Stimulated activated CD8-positive, alpha-beta memory T cell treated with anti-CD3 and anti-CD28 coated beads, Interleukin-15, amount 100 ng/mL, for 24 hours (primary cell): ENCODE measurements around the gene GRPR.
A peak's percentile ranks its signal among the peaks of the same experiment; 100 is the strongest.

Source experiments
- DNase-seq: peaks from one replicate; pipeline ENCODE4 v3.0.0-alpha.2; 2020; ENCODE audit warnings: low read depth

Gene GRPR

GRCh38 chrX:16123222-16123786 lies at the start of gene GRPR:
TSS of gene GRPR (plus strand) at chrX:16123565. CDS start at chrX:16123954, 389 bp downstream.
- DNase-seq, result peak; percentile 2

DNA sequence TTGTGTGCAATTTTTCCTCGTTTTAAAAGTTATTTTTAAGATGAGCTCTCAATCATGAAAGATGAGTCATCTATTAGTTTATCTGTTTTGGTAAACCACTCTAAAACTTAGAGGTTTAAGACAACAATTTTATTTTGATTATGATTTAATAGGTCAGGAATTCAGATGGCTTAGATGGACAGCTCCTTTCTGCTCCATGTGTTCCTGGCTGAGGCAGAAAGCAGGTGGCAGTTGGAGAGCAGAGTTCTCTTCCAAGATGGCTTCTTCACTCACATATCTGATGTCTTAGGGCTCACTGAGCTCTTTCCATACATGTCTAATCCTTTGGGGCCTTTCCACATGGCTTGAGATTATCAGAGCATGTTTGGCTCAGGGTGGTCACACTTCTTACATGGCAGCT lies 48.3 kb upstream of the GRPR start:
- no peak for DNase-seq

GRCh38 chrX:16076834-16077233 lies 46.5 kb upstream of the GRPR start:
- DNase-seq, result no peak

DNA sequence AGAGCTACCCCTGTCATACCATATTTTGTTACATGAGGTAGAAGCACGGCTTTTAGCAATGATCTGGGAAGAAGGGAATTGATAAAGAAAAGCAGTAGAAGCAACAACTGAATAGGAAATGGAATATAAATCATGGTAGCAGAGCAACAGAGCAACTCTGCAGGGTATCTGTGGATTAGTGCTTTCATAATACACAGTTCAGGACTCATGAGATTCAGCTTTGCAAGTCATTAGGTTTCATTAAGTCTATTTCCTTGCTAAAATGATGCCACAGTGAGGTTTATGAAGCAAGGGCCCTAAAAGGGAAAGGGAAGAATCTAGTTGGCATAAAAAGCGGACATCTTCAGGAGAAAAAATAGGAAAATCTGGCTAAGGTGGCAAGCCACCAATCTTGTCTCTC lies 45.6 kb upstream of the GRPR start:
- no peak for DNase-seq

GRCh38 chrX:16081357-16081756 lies 42.0 kb upstream of the GRPR start:
- no peak for DNase-seq

GRCh38 chrX:16082470-16083085 lies 40.8 kb upstream of the GRPR start:
- DNase-seq, result no peak

DNA sequence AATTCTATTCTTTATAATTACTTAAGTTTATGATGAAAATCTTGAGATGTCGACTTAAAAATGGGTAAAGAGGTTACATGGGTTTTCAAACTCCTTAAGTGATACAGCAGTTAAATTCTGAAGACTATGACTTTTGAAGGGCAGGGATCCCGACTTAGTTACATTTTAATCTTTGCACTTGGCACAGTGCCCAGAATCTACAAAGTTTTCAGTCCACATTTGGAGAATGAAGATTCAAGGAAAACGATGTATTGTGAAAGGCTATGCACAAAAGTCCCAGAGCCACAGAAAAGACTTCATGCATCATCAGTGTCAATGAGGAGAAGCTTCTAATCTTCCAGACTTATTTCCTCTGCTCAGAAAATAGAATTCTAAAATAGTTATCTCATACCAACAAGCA lies 36.3 kb upstream of the GRPR start:
- no peak for DNase-seq

DNA sequence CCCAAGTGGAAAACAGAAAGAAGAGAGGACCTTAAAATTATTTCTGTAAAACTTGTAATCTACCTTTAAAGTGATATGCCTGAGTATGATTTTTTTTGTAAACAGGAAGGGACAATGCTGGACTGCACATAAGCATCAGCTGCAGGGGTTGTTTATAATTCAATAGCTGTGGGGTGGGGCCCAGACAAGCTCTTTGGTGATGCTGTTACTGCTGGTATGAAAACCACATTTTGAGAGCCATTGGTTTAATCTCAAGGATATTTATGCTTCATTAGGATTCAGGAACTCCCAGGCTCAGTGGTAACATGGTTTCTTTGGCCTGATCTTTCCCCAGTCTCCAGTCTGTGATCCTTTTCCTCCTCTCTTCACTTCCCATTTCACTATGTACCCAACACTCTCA lies 34.3 kb upstream of the GRPR start:
- DNase-seq, result no peak

DNA sequence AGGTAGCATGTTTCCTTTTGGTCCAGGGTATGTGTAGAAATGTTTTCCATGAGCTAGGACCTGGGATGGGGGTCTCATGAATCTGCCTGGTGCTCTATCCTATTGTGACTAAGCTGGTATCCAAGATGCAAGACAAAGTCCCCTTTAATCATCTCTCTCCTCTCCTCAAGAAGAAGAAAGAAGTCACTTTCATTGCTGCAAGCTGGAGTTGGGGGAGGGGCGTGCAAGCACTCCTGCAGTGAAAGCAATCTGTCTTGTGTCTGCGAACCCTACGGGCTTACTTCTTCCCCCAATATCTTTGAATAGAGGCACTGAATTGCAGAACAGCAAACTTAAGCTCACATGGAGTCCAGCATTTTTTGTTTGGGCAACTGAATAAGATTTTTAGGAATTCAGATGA lies 27.2 kb upstream of the GRPR start:
- DNase-seq, result no peak

DNA sequence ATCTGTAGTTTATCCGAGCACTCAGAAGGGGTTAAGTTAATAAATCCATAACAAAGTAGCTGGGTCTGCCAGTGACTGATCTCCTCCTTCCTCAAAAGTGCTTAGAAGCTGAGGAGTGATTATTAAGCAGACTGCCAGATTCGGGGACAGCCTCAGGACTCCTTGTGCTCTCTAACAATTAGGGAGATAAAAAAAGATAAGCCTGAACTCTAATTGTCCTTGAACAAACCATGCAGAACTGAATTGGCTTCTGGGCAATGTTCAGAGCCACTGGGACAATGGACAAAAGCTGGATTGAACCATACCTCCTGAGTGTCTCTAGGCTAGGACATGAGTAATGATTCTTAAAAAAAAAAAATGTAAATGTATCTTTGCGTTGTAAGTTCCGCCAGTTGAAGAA lies 22.7 kb upstream of the GRPR start:
- no peak for DNase-seq

DNA sequence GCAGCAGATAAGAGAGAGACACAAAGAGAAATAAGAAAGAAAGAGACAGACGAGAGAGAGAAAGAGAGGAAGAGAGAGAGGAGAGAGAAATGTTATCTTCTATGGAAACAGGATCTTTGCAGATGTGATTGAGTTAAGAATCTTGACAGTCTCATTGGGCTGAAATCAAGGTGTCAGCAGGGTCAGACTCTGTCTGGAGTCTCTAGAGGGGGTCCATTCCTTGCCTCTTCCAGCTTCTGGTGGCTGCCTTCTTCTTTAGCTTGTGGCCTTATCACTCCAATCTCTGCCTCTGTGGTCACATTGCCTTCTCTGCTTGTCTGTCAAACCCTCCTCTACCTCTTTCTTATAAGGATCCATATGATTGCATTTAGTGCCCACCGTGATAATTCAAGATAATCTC lies 21.8 kb upstream of the GRPR start:
- DNase-seq, result no peak

DNA sequence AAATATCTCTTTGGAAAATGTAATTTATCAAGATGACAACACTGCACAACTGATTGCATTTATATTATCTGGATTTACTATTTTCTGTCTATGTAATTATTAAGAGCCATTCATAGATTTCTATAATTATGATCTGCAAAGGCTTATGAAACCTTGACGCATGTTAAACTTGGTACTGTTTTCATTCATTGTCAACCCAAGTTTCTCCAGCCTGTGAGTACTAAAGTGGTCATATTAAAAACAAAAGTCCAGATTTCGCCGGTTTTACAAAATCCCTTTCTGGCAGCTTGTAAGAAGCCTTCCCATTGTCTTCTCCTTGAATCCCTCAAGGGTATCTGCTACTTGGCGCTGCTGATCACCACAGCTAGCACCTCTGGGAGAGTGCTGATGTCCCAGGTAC lies 19.7 kb upstream of the GRPR start:
- no peak for DNase-seq

GRCh38 chrX:16112428-16112827 lies 10.9 kb upstream of the GRPR start:
- DNase-seq, result no peak

DNA sequence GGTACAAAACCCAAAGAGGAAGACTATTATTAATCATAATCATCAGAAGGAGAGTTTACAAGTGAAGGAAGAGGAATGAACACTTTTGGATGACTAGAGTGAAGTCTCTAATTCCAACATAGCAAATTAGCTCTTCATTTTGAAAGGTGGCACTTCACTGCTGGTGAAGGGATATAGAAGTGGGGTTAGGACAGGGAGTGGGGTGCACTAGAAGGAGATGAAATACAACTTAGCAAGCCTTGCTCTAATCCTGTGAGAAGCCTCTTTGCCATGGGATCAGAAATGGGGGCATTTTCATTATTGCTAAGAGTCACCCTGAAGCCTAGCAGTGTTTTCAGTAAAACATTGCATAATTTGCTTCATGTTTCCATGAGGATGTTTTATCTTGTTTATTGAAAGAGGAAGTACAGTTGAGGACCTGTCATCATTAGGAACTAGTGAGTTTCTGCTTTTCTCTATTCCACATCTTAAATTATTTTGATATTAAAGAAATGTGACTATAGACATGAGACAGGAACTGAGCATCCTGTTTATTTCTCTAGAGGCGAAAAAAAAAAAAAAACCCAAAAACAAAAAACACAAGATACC lies 9.3 kb upstream of the GRPR start:
- DNase-seq, result no peak

DNA sequence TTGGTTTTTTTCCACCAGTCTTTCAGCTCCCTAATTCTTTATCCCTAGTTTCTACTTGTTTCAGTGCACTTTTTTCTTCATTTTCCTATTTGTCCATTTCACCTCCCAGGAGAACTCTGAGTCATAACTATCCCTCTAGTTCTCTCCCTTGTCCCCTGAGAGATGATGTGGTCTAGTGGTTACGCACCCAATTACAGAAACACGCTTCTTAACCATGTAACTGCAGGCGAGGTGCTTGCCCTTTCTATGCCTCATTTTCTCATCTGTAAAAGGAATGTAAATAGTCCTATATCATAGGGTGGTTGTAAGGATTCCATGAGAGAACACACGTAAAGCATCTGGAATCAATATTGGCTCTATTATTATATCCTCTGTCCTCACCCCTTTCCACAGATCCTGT lies 8.8 kb upstream of the GRPR start:
- DNase-seq, result no peak

- no peak for DNase-seq
Observed at GRCh38 chrX:16119353-16120220, 3.8 kb upstream of the GRPR start.

GRCh38 chrX:16120431-16120830 lies 2.9 kb upstream of the GRPR start:
- DNase-seq, result no peak

DNA sequence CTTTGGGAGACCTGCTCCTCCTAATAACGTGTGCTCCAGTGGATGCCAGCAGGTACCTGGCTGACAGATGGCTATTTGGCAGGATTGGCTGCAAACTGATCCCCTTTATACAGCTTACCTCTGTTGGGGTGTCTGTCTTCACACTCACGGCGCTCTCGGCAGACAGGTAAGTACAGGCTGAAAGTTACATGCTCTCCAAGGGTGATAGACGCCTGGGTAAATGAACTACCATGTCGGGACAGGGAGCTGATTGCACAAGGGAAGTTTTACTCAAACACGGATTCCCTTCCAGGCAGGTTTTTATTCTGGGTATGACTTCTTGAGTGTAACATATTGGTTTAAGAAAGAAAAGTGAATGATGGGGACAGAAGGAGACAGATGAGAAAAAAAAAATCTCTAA lies 836 bp downstream of the GRPR start:
- no peak for DNase-seq

- no peak for DNase-seq
Observed at GRCh38 chrX:16125520-16126149, 2.3 kb downstream of the GRPR start.

DNA sequence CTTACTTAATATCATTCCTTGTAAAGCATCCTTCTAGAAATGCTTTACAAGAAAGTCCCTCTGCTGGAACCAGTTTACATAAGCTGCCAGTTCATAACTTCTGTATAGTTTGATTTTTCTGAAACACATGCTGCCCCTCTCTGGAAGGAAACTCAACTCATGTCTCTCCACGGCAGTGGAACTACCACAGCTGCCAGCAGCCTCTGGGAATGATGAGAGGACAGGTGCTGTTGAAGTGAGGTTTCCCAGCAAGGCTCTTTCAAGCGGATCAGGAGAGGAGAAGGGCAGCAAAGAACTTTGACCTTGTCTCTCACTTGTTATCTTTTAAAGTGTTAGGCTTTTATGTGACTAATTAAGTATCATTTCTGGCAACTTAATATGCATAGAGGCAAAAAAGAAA lies 7.3 kb downstream of the GRPR start:
- no peak for DNase-seq

GRCh38 chrX:16134936-16135335 lies 11.6 kb downstream of the GRPR start:
- DNase-seq, result no peak

GRCh38 chrX:16136080-16136479 lies 12.7 kb downstream of the GRPR start:
- DNase-seq, result no peak
